Calu3 (cell line): ENCODE results near the gene AIG1. TPM values are rescaled to one million over a fixed set of nuclear protein-coding genes. Genes with fewer than 3 reads are reported as not detected.
"Not testable (repeated sequence)": the region's sequence is repeated elsewhere in the genome, so short reads cannot be mapped to it uniquely, and the experiment has no call there.

Experiments
- BruUV-seq: library from RNA; stranded (reverse); fragments of 400-500 nt; replicated peaks from 2 replicates; lab custom pipeline; 2021; lab: Mats Ljungman, UMichigan
- CTCF ChIA-PET: fragments of 300-600 bp; sonication (Branson Sonifier 250); formaldehyde crosslinking; loops from one replicate; lab custom pipeline; 2022; ENCODE audit warnings: antibody characterized with exemption; lab: Charles Lee
- DNase-seq: peaks from one replicate; pipeline ENCODE4 v3.0.0; 2022
- H3K27ac Mint-ChIP-seq: one replicate; pipeline ENCODE4 v1.8.0; 2022; ENCODE audit warnings: mixed read lengths; ENCODE audit not compliant: unreplicated experiment
- H3K27me3 Mint-ChIP-seq: one replicate; pipeline ENCODE4 v1.8.0; 2022; ENCODE audit warnings: mixed read lengths; ENCODE audit not compliant: unreplicated experiment
- H3K36me3 Mint-ChIP-seq: one replicate; pipeline ENCODE4 v1.8.0; 2022; ENCODE audit warnings: mild to moderate bottlenecking, moderate library complexity, mixed read lengths; ENCODE audit not compliant: insufficient read depth, unreplicated experiment
- H3K4me1 Mint-ChIP-seq: one replicate; pipeline ENCODE4 v1.8.0; 2022; ENCODE audit warnings: mild to moderate bottlenecking, low read depth, mixed read lengths; ENCODE audit not compliant: unreplicated experiment
- H3K4me3 Mint-ChIP-seq: one replicate; pipeline ENCODE4 v1.8.0; 2022; ENCODE audit warnings: mild to moderate bottlenecking, low read depth, moderate library complexity, mixed read lengths; ENCODE audit not compliant: unreplicated experiment
- H3K9me3 Mint-ChIP-seq: one replicate; pipeline ENCODE4 v1.8.0; 2022; ENCODE audit warnings: low read depth, mixed read lengths; ENCODE audit not compliant: unreplicated experiment
- CTCF ChIP-seq: fragments of 200-600 bp; IDR thresholded peaks from one replicate; pipeline ENCODE4 v1.8.0; 2022; ENCODE audit warnings: antibody characterized with exemption; ENCODE audit not compliant: unreplicated experiment
- intact Hi-C: fragments of 100-400 bp; cut with micrococcal nuclease; formaldehyde crosslinking; loops from one replicate; pipeline ENCODE4 v1.10.0; 2022; ENCODE audit not compliant: unreplicated experiment
- total RNA-seq: library from RNA; stranded (reverse); gene quantifications from 2 replicates; pipeline ENCODE4 v1.2.3, GENCODE V29; 2022

AIG1 gene
- total RNA-seq, 1 experiment from 2014 or later: 57.2 TPM

- intact Hi-C loops: no loop called here
- Mint-ChIP-seq H3K36me3 (no peaks in the 10 kb centered on the region), H3K9me3 (no peaks in the 10 kb centered on the region), H3K27ac (no peak overlapping the region), H3K4me3 (no peak overlapping the region), H3K4me1 (no peaks in the 10 kb centered on the region), H3K27me3 (no peaks in the 10 kb centered on the region)
- DNase-seq: no peak
- BruUV-seq: no TSS peak
- TF ChIP-seq CTCF: no peak
- CTCF ChIA-PET: no interaction called here
Observed at GRCh38 chr6:143135325-143135724, 74.6 kb downstream of the AIG1 start.

DNA sequence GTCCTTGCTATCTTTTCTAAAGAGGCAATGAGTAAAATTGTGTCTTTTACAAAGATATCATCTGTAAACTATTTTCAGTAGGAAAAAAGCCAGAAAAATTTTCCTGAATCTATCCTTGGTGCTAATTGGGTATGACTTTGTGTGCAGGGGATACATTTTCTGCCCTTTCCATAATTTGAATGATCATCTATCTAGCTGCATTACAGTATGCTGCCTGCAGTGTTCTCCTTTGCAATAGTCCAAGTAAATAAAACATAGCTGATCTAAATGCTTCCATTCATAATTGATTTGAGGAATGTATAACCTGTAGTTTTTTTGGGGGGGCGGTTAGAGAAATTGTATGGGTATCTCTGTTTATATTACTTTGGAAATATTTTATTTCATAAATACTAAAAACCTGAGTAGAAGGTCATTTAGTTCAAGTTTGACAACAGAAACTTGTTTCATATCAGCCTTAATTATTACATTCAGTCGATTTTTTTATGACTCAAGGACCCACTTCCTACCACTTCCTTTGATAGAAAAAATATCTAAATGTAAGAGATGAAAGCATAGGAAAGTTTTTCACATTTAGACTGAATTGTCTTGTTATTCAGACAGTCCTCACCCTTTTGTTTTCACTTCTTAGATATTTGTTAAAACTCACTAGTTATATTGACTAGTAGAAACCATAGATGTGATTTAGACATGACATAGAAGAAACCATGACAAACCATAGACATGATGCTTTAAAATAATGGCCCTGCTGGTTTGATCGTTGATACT is 75.3 kb downstream of the AIG1 start:
- Mint-ChIP-seq H3K4me1 (no peaks in the 10 kb centered on the region), H3K9me3 (no peaks in the 10 kb centered on the region), H3K36me3 (no peaks in the 10 kb centered on the region), H3K4me3 (no peak overlapping the region), H3K27me3 (no peaks in the 10 kb centered on the region), H3K27ac (no peak overlapping the region)
- no peak for DNase-seq
- no TSS peak for BruUV-seq
- CTCF ChIA-PET: no interaction called here
- intact Hi-C loops: no loop called here
- no peak for TF ChIP-seq CTCF

DNA sequence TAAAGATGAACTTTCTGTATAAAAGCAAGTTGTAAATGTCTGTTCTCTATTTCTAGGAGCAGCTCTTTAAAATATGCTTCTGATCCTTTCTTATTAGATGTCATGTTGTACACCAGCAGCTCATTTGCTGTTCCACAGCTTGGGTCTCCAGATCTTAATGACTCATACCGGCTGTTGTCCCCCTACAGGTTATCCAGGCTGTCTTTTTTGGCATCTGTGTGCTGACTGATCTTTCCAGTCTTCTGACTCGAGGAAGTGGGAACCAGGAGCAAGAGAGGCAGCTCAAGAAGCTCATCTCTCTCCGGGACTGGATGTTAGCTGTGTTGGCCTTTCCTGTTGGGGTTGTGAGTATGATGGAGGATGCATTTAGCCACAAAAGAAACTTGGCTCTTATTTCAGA is 76.0 kb downstream of the AIG1 start:
- no peaks in the 10 kb centered on the region for H3K9me3 Mint-ChIP-seq
- no peak overlapping the region for H3K27ac Mint-ChIP-seq
- no peak for TF ChIP-seq CTCF
- no peaks in the 10 kb centered on the region for H3K4me1 Mint-ChIP-seq
- CTCF ChIA-PET: no interaction called here
- intact Hi-C loops: no loop called here
- BruUV-seq: no TSS peak
- H3K36me3 Mint-ChIP-seq: no peaks in the 10 kb centered on the region
- H3K4me3 Mint-ChIP-seq: no peak overlapping the region
- H3K27me3 Mint-ChIP-seq: no peaks in the 10 kb centered on the region
- DNase-seq: no peak

- Mint-ChIP-seq H3K27me3 (no peaks in the 10 kb centered on the region), H3K9me3 (no peaks in the 10 kb centered on the region), H3K36me3 (no peaks in the 10 kb centered on the region), H3K27ac (no peak overlapping the region), H3K4me1 (no peaks in the 10 kb centered on the region), H3K4me3 (no peak overlapping the region)
- BruUV-seq: no TSS peak
- no peak for DNase-seq
- intact Hi-C loops: no loop called here
- no peak for TF ChIP-seq CTCF
- CTCF ChIA-PET: no interaction called here
Observed at GRCh38 chr6:143139239-143139784, 78.6 kb downstream of the AIG1 start.

DNA sequence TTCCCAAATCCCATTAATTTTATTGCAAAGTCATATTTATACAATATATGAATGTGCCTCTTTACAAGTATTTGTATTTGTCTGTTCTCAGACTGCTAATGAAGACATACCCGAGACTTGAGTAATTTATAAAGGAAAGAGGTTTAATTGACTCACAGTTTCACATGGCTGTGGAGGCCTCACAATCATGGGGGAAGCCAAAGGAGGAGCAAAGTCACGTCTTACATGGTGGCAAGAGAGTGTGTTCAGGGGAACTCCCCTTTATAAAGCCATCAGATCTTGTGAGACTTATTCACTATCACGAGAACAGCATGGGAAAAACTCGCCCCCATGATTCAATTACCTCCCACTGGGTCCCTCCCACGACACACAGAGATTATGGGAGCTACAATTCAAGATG is 79.2 kb downstream of the AIG1 start:
- H3K9me3 Mint-ChIP-seq, BruUV-seq, DNase-seq, intact Hi-C loops, H3K4me3 Mint-ChIP-seq, H3K36me3 Mint-ChIP-seq, CTCF ChIA-PET, H3K27ac Mint-ChIP-seq, H3K4me1 Mint-ChIP-seq, H3K27me3 Mint-ChIP-seq: not testable (repeated sequence)
